GM23338 (cell line): ENCODE data around the gene GNL3. TPM values are rescaled to one million over a fixed set of nuclear protein-coding genes. Genes with fewer than 3 reads are reported as not detected.

Experiments
- ATAC-seq: fragments of 200-7000 bp; cut with Tn5 transposase; 3 replicates; pipeline ENCODE4 v1.9.1; 2020
- DNase-seq: peaks from one replicate; pipeline ENCODE4 v3.0.0-alpha.2; 2015; ENCODE audit warnings: low spot score
- H2AFZ ChIP-seq: fragments of 200-600 bp; sonication (generic); 2 replicates; pipeline ENCODE4 v1.8.0; 2016; ENCODE audit warnings: antibody characterized with exemption, mild to moderate bottlenecking, moderate library complexity
- H3F3A ChIP-seq: fragments of 200-600 bp; sonication (generic); replicated peaks from 2 replicates; pipeline ENCODE4 v1.8.0; 2017; ENCODE audit warnings: antibody characterized with exemption, mixed run types, low read depth
- H3K27ac ChIP-seq: fragments of 200-600 bp; sonication (generic); 2 replicates; pipeline ENCODE4 v1.6.1; 2016; ENCODE audit warnings: low read depth
- H3K27me3 ChIP-seq: fragments of 200-600 bp; sonication (generic); 2 replicates; pipeline ENCODE4 v1.8.0; 2016; ENCODE audit warnings: mild to moderate bottlenecking, mixed run types, moderate library complexity; ENCODE audit not compliant: insufficient read depth
- H3K36me3 ChIP-seq: fragments of 200-600 bp; sonication (generic); 2 replicates; pipeline ENCODE4 v1.8.0; 2016; ENCODE audit warnings: mild to moderate bottlenecking; ENCODE audit not compliant: insufficient read depth
- H3K4me1 ChIP-seq: fragments of 200-600 bp; sonication (generic); 2 replicates; pipeline ENCODE4 v1.8.0; 2016; ENCODE audit warnings: mild to moderate bottlenecking, moderate library complexity; ENCODE audit not compliant: insufficient read depth
- H3K4me2 ChIP-seq: fragments of 200-600 bp; sonication (generic); 2 replicates; pipeline ENCODE4 v1.7.1; 2017; ENCODE audit warnings: mixed run types
- H3K4me3 ChIP-seq: fragments of 200-600 bp; sonication (generic); 2 replicates; pipeline ENCODE4 v1.6.1; 2016; ENCODE audit warnings: mixed run types
- H3K79me2 ChIP-seq: fragments of 200-600 bp; sonication (generic); replicated peaks from 2 replicates; pipeline ENCODE4 v1.8.0; 2017; ENCODE audit warnings: mild to moderate bottlenecking; ENCODE audit not compliant: insufficient read depth
- H3K9me2 ChIP-seq: fragments of 200-600 bp; sonication (generic); 2 replicates; pipeline ENCODE4 v1.8.0; 2017; ENCODE audit not compliant: insufficient read depth
- H4K20me1 ChIP-seq: fragments of 200-600 bp; sonication (generic); replicated peaks from 2 replicates; pipeline ENCODE4 v1.8.0; 2017; ENCODE audit warnings: mild to moderate bottlenecking; ENCODE audit not compliant: insufficient read depth
- H3K27ac Mint-ChIP-seq: 2 replicates; pipeline ENCODE4 v1.8.0; 2020; ENCODE audit warnings: inconsistent platforms, mild to moderate bottlenecking, moderate library complexity, mixed read lengths
- H3K27me3 Mint-ChIP-seq: 3 replicates; pipeline ENCODE4 v1.8.0; 2022; ENCODE audit warnings: low read depth, mild to moderate bottlenecking, moderate library complexity, mixed read lengths, inconsistent platforms; ENCODE audit not compliant: insufficient read depth, poor library complexity
- H3K36me3 Mint-ChIP-seq: 3 replicates; pipeline ENCODE4 v1.8.0; 2021; ENCODE audit warnings: low read depth, mild to moderate bottlenecking, inconsistent platforms, moderate library complexity, mixed read lengths
- H3K4me1 Mint-ChIP-seq: 3 replicates; pipeline ENCODE4 v1.8.0; 2020; ENCODE audit warnings: mild to moderate bottlenecking, inconsistent platforms, mixed read lengths
- H3K4me3 Mint-ChIP-seq: 3 replicates; pipeline ENCODE4 v1.8.0; 2021; ENCODE audit warnings: moderate library complexity, mild to moderate bottlenecking, inconsistent platforms, mixed read lengths
- H3K9me3 Mint-ChIP-seq: 3 replicates; pipeline ENCODE4 v1.8.0; 2020; ENCODE audit warnings: moderate library complexity, mild to moderate bottlenecking, inconsistent platforms, mixed read lengths
- CREB1 ChIP-seq: fragments of 250-450 bp; sonication (Bioruptor Pico); IDR thresholded peaks from 2 replicates; pipeline ENCODE4 v1.5.0; 2020; ENCODE audit warnings: low read depth, mild to moderate bottlenecking, moderate library complexity
- EZH2 ChIP-seq: fragments of 200-600 bp; sonication (generic); IDR thresholded peaks from one replicate; pipeline ENCODE4 v1.8.0; 2017; ENCODE audit warnings: antibody characterized with exemption, mild to moderate bottlenecking, low read depth; ENCODE audit not compliant: unreplicated experiment
- EZH2phosphoT487 ChIP-seq: fragments of 200-600 bp; sonication (generic); IDR thresholded peaks from one replicate; pipeline ENCODE4 v1.8.1; 2018; ENCODE audit warnings: antibody characterized with exemption; ENCODE audit not compliant: unreplicated experiment
- JUNB ChIP-seq: IDR thresholded peaks from one replicate; pipeline ENCODE4 v1.6.1; 2016; ENCODE audit warnings: antibody characterized with exemption; ENCODE audit not compliant: unreplicated experiment
- NANOG ChIP-seq: IDR thresholded peaks from 2 replicates; pipeline ENCODE4 v1.6.1; 2016; ENCODE audit warnings: antibody characterized with exemption, borderline replicate concordance
- STAT1 ChIP-seq: IDR thresholded peaks from one replicate; pipeline ENCODE4 v1.6.1; 2016; ENCODE audit warnings: antibody characterized with exemption; ENCODE audit not compliant: unreplicated experiment
- ZNF114 ChIP-seq: fragments of 250-450 bp; sonication (Bioruptor Pico); IDR thresholded peaks from 2 replicates; pipeline ENCODE4 v1.5.0; 2020; ENCODE audit warnings: mild to moderate bottlenecking, moderate library complexity
- ZNF331 ChIP-seq: fragments of 250-450 bp; sonication (Bioruptor Pico); IDR thresholded peaks from 2 replicates; pipeline ENCODE4 v1.5.0; 2020; ENCODE audit warnings: low read depth, mild to moderate bottlenecking, moderate library complexity
- polyA plus RNA-seq: library from polyadenylated mRNA; unstranded; fragments of >200 nt; fragmentation: Nextera tagmentation; extraction: Ambion mirVana; gene quantifications from 2 replicates; pipeline ENCODE4 v1.2.1, GENCODE V29; 2016
- total RNA-seq: library from RNA; depleted of rRNA; stranded (reverse); fragments of >200 nt; shearing (Covaris generic); gene quantifications from 2 replicates; pipeline ENCODE4 v1.2.3, GENCODE V29; 2014
- TF ChIP-seq, protein P1 (sequence below): fragments of 250-450 bp; sonication (Bioruptor Pico); IDR thresholded peaks from 2 replicates; pipeline ENCODE4 v1.5.0; 2020; ENCODE audit warnings: mild to moderate bottlenecking, moderate library complexity
- TF ChIP-seq, protein P2 (sequence below), 2 experiments: fragments of 200-600 bp in 1 of 2; sonication (generic) in 1 of 2; conservative IDR thresholded peaks; 2 replicates each; pipeline versions ENCODE4 v1.5.1 to v1.6.1; 2016 to 2017; ENCODE audit warnings: antibody characterized with exemption in 2 of 2, low read depth in 2 of 2, mild to moderate bottlenecking in 2 of 2, moderate library complexity in 1 of 2

GNL3 gene
- total and polyA plus RNA-seq, 2 experiments from 2014 or later = 169 to 205 TPM

DNA sequence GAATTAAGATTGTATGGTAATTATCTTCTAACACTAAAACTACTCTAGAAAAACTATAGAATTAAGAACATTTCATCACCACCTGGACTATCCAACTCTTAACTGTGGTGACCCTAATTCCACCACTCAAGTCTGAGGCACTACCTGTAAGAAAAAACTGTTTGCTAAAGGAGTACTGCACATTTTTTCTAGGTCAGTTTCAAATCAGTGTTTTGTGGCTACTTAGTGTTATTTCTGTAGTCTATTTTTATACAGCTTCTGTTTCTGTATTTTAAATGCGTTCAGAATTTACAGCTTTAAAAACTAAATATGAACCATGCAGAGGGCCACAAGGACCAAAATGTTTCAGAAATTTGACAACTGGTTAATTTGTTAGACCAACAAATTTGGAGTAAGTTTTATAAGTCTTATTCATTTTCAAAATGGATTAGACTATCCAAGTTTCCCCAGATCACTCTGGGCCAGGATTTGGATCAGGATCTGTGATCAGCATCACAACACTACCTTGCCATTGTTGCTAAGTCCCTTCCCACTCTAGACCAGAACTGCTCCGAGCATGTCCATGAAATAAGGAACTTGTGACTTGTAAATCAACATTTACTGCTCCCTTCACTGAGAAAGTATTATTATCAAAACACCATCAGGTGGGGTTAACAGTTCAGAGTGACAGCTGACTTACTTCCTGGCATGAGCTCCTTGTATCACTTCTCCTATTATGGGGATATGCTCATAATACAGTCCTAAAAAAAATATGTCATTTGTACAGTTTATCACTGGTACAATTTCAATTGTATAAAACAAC is 11.2 kb downstream of the GNL3 start (continued):
- TF ChIP-seq, protein P1, sequence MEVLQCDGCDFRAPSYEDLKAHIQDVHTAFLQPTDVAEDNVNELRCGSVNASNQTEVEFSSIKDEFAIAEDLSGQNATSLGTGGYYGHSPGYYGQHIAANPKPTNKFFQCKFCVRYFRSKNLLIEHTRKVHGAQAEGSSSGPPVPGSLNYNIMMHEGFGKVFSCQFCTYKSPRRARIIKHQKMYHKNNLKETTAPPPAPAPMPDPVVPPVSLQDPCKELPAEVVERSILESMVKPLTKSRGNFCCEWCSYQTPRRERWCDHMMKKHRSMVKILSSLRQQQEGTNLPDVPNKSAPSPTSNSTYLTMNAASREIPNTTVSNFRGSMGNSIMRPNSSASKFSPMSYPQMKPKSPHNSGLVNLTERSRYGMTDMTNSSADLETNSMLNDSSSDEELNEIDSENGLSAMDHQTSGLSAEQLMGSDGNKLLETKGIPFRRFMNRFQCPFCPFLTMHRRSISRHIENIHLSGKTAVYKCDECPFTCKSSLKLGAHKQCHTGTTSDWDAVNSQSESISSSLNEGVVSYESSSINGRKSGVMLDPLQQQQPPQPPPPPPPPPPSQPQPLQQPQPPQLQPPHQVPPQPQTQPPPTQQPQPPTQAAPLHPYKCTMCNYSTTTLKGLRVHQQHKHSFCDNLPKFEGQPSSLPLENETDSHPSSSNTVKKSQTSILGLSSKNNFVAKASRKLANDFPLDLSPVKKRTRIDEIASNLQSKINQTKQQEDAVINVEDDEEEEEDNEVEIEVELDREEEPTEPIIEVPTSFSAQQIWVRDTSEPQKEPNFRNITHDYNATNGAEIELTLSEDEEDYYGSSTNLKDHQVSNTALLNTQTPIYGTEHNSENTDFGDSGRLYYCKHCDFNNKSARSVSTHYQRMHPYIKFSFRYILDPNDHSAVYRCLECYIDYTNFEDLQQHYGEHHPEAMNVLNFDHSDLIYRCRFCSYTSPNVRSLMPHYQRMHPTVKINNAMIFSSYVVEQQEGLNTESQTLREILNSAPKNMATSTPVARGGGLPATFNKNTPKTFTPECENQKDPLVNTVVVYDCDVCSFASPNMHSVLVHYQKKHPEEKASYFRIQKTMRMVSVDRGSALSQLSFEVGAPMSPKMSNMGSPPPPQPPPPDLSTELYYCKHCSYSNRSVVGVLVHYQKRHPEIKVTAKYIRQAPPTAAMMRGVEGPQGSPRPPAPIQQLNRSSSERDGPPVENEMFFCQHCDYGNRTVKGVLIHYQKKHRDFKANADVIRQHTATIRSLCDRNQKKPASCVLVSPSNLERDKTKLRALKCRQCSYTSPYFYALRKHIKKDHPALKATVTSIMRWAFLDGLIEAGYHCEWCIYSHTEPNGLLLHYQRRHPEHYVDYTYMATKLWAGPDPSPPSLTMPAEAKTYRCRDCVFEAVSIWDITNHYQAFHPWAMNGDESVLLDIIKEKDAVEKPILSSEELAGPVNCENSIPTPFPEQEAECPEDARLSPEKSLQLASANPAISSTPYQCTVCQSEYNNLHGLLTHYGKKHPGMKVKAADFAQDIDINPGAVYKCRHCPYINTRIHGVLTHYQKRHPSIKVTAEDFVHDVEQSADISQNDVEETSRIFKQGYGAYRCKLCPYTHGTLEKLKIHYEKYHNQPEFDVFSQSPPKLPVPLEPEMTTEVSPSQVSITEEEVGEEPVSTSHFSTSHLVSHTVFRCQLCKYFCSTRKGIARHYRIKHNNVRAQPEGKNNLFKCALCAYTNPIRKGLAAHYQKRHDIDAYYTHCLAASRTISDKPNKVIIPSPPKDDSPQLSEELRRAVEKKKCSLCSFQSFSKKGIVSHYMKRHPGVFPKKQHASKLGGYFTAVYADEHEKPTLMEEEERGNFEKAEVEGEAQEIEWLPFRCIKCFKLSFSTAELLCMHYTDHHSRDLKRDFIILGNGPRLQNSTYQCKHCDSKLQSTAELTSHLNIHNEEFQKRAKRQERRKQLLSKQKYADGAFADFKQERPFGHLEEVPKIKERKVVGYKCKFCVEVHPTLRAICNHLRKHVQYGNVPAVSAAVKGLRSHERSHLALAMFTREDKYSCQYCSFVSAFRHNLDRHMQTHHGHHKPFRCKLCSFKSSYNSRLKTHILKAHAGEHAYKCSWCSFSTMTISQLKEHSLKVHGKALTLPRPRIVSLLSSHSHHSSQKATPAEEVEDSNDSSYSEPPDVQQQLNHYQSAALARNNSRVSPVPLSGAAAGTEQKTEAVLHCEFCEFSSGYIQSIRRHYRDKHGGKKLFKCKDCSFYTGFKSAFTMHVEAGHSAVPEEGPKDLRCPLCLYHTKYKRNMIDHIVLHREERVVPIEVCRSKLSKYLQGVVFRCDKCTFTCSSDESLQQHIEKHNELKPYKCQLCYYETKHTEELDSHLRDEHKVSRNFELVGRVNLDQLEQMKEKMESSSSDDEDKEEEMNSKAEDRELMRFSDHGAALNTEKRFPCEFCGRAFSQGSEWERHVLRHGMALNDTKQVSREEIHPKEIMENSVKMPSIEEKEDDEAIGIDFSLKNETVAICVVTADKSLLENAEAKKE (CRISPR knock-in tag) = no peak
- TF ChIP-seq NANOG (no peak), ZNF114 (CRISPR knock-in tag) (no peak)

DNA sequence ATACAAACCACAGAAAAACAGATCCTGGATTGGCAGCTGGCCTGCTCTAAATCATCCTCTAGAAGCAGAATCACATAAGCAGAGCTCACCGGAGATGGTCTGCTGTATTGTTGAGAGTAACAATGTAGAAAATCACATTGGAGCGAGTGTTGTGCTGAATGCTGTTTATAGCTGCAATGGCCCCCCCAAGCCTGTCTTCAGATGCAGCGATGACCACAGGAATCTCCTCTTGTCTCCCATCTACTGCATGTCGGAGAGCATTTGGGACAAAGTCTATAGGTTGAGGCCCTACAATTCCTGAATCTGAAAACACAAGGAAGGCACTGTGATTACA is 11.8 kb downstream of the GNL3 start:
- Histone ChIP-seq H3K4me3 (no peak overlapping the region), H3K4me2 (no peak overlapping the region), H3K79me2 (peaks cover 8% of the 10 kb centered on the region), H3F3A (peaks cover 47% of the 10 kb centered on the region), H4K20me1 (peaks cover 44% of the 10 kb centered on the region), H2AFZ (no peak overlapping the region), H3K27ac (peak overlapping the region; percentile 75), H3K36me3 (peaks cover 42% of the 10 kb centered on the region), H3K4me1 (no peaks in the 10 kb centered on the region), H3K9me2 (no peaks in the 10 kb centered on the region), H3K27me3 (no peaks in the 10 kb centered on the region)
- peak overlapping the region; percentile 49; the same call in 1 of the 2 replicates for H3K27ac Mint-ChIP-seq
- no peak for DNase-seq
- no peak overlapping the region for H3K4me3 Mint-ChIP-seq
- H3K9me3 Mint-ChIP-seq = no peaks in the 10 kb centered on the region
- ATAC-seq = no peak; the same call in 2 of the 3 replicates
- H3K36me3 Mint-ChIP-seq = peaks cover 49% of the 10 kb centered on the region
- peaks cover 2% of the 10 kb centered on the region for H3K27me3 Mint-ChIP-seq
- H3K4me1 Mint-ChIP-seq = no peaks in the 10 kb centered on the region
- no peak for TF ChIP-seq ZNF331 (CRISPR knock-in tag)
- TF ChIP-seq EZH2phosphoT487 = no peak
- TF ChIP-seq NANOG = no peak
- no peak for TF ChIP-seq ZNF114 (CRISPR knock-in tag)
- TF ChIP-seq CREB1 (CRISPR knock-in tag) = no peak
- no peak for TF ChIP-seq JUNB
- no peak for TF ChIP-seq STAT1
- TF ChIP-seq EZH2 = no peak
- TF ChIP-seq, protein P2, sequence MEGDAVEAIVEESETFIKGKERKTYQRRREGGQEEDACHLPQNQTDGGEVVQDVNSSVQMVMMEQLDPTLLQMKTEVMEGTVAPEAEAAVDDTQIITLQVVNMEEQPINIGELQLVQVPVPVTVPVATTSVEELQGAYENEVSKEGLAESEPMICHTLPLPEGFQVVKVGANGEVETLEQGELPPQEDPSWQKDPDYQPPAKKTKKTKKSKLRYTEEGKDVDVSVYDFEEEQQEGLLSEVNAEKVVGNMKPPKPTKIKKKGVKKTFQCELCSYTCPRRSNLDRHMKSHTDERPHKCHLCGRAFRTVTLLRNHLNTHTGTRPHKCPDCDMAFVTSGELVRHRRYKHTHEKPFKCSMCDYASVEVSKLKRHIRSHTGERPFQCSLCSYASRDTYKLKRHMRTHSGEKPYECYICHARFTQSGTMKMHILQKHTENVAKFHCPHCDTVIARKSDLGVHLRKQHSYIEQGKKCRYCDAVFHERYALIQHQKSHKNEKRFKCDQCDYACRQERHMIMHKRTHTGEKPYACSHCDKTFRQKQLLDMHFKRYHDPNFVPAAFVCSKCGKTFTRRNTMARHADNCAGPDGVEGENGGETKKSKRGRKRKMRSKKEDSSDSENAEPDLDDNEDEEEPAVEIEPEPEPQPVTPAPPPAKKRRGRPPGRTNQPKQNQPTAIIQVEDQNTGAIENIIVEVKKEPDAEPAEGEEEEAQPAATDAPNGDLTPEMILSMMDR (conservative IDR thresholded peaks at IDR 0.05; ENCODE audit: low read depth in 2 of 2) = no peak
